ES-I3 (cell line): ENCODE results near the gene UBE3D.
"Not testable (repeated sequence)": the region's sequence is repeated elsewhere in the genome, so short reads cannot be mapped to it uniquely, and the experiment has no call there.

Experiments used
- H3K36me3 ChIP-seq: 2 replicates; pipeline ENCODE4 v1.6.1; 2013; ENCODE audit warnings: mild to moderate bottlenecking, low read length, control low read depth, moderate library complexity; ENCODE audit not compliant: insufficient read depth
- H3K4me1 ChIP-seq: 2 replicates; pipeline ENCODE4 v1.6.1; 2013; ENCODE audit warnings: mild to moderate bottlenecking, control low read depth, low read length; ENCODE audit not compliant: insufficient read depth
- H3K9ac ChIP-seq: 2 replicates; pipeline ENCODE4 v1.6.1; 2013; ENCODE audit warnings: low read depth, mild to moderate bottlenecking, low read length, moderate library complexity
- H3K9me3 ChIP-seq: 2 replicates; pipeline ENCODE4 v1.6.1; 2013; ENCODE audit warnings: mild to moderate bottlenecking, low read length, moderate library complexity; ENCODE audit not compliant: control insufficient read depth, insufficient read depth

UBE3D gene

DNA sequence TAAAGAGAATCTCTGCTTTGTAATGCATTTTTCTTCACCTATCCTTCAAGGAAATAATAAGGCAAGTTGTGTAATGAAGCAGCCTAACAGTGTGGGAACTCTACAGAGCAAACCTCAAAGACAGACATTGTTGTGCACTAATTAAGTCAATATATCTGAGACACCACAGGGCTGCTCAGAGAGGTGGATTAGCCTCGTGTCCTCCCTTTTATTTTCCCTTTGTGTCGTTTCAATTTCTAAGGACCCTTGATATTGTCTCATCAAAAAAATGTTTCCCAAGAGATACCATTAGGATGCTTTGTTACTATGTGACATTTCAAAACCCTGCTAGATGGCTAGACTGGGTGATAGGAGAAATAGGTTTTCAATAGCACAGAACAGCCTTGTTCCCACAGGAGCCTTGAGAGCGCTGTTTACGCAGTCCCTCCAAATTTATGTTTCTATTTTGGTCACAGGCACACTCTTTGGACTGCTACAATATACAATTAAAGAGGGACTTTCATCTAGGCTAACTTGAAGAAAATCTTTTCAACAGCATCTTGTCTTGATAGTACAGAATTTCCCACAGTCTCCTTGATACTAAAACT is 23.1 kb downstream of the UBE3D start:
- Histone ChIP-seq H3K9ac (no peak overlapping the region), H3K9me3 (no peaks in the 10 kb centered on the region), H3K36me3 (no peaks in the 10 kb centered on the region), H3K4me1 (peaks cover 6% of the 10 kb centered on the region)

DNA sequence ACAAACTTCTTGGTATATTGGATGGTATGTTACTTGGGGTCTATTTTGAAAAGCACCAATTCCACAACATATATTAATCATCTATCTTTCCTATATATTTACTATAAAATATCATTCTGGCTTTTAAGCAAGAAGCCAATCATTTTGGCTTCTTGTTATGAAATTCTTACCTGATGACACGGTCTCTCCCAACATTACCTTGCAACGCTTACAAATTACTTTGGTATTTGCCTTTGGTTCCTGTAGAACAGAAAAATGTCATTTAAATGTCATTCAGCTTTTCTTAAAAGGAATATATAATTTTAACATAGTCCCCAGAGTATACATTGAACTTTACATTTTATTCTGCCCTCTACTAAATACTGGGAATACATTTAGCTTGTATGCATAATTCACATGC is 27.4 kb downstream of the UBE3D start:
- Histone ChIP-seq H3K4me1 (no peaks in the 10 kb centered on the region), H3K9ac (no peak overlapping the region), H3K9me3 (peaks cover 4% of the 10 kb centered on the region; the same call in 1 of the 2 replicates), H3K36me3 (peaks cover 3% of the 10 kb centered on the region; the same call in 1 of the 2 replicates)

DNA sequence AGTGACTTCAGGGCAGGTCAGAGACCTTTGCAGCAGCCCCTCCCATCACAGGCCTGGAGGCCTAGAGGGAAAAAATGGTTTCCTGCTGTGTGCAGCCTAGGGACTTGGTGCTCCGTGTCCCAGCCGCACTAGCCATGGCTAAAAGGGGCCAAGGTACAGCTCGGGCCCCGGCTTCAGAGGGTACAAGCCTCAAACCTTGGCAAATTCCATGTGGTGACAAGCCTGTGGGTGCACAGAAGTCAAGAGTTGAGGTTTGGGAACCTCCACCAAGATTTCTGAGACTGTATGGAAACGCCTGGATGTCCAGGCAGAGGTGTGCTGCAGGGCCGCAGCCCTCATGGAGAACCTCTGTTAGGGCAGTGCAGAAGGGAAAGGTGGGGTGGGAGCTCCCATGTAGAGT is 34.0 kb downstream of the UBE3D start:
- H3K4me1 ChIP-seq, result no peaks in the 10 kb centered on the region
- H3K9me3 ChIP-seq, result peaks cover 12% of the 10 kb centered on the region; the same call in 1 of the 2 replicates
- H3K9ac ChIP-seq, result no peak overlapping the region
- H3K36me3 ChIP-seq, result peaks cover 3% of the 10 kb centered on the region

DNA sequence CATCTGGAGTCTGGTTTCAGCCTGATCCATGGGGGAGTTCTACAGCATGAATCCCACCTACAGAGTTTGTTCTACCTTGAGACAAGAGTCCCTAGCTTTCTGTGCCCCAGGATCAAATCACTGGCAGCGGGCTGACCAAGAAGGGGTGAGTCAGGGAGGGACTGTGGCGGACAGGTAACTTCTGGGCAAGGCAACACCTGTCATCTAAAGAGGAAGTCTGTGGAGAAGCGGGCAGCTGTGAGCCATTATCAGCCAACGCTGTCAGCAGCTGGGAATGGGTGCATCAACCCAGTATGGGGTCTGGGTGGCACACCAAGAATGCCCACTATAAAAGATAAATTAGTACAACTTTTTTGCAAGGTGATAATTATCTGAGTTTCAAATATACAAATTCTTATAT is 45.9 kb downstream of the UBE3D start:
- Histone ChIP-seq H3K9me3 (no peaks in the 10 kb centered on the region), H3K9ac (no peak overlapping the region), H3K4me1 (no peaks in the 10 kb centered on the region), H3K36me3 (no peaks in the 10 kb centered on the region)

DNA sequence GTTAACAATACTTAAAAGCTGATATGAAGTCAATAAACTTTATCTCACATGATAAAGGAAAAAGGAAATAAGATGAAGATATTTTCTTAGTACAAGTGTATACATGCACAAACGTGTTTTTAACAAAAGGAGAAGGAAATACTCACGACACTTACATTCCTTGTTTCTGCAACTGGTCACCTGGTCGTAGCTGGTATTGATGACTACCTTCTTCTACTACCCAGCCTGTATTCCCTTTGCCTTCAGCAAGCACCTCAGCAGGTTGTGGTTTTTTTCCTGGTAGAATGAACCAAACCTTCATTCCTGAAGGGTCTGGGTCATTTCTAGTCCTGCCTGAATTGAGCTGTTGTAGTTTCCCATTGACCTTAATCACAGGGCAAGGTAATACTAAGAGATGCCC is 54.5 kb downstream of the UBE3D start:
- not testable (repeated sequence) for H3K36me3 ChIP-seq, H3K4me1 ChIP-seq, H3K9ac ChIP-seq, H3K9me3 ChIP-seq

DNA sequence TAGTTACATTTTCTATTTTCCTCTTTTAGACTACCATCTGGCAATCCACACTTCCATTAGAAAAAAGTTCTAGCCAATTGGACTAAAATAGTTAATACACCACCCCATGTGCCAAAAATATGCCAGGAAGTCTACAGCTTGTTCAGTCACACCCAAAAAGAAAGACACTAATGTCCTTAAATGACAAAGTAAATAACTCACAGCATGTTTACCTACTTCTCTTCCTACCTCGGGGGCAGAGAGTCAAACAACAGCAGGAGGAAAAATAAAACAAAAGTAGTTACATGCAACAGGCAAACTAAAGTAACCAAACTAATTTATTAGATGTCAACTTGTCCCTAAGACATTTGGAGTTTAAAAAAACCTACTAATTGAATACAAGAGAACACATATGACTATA is 57.0 kb downstream of the UBE3D start:
- Histone ChIP-seq H3K4me1 (no peaks in the 10 kb centered on the region; the same call in 1 of the 2 replicates), H3K9me3 (no peaks in the 10 kb centered on the region), H3K36me3 (no peaks in the 10 kb centered on the region), H3K9ac (no peak overlapping the region)

DNA sequence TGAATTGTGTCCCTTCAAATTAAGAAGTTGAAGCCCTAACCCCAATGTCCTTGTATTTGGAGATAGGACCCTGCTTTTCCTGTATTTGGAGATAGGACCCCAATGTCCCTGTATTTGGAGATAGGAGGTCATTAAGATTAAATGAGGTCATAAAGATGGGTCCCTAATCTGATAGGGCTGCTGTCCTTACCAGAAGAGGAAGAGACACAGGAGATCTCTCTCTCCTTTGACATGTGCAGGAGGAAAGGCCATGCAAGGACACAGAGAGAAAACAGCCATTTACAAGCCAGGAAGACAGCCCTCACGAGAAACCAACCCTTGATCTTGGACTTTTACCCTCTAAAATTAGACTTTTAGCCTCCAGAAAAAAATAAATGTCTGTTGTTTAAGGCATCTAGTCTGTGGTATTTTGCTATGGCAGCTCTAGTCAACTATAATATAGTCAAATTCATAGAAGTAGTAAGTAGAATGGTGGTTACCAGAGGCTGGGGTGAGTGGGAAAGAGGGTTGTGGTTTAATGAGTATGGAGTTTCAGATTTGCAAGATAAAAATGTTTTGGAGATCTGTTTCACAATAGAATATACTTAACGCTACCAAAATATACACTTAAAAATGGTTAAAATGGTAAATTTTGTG is 59.3 kb downstream of the UBE3D start:
- Histone ChIP-seq H3K4me1 (no peaks in the 10 kb centered on the region; the same call in 1 of the 2 replicates), H3K9me3 (no peaks in the 10 kb centered on the region), H3K36me3 (no peaks in the 10 kb centered on the region), H3K9ac (no peak overlapping the region)

DNA sequence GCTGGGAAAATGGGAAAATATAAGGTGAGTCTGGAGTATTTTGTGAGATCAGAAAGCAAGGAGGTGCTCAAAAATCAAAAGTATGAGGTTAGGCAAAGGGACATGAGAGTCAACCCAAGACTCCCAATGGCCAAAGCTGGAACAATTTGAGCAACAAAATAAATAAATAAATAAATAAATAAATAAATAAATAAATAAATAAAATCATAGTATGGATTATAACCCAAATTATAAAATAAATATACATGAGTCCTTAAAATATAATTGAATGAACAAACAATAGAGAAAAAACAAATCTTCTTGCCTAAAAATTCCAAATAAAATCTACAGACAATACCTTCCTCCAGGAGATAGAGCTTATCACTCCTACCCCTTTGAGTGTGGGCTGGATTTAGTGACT is 69.5 kb downstream of the UBE3D start:
- H3K4me1 ChIP-seq, result no peaks in the 10 kb centered on the region
- no peaks in the 10 kb centered on the region for H3K9me3 ChIP-seq
- no peak overlapping the region for H3K9ac ChIP-seq
- no peaks in the 10 kb centered on the region; the same call in 1 of the 2 replicates for H3K36me3 ChIP-seq

DNA sequence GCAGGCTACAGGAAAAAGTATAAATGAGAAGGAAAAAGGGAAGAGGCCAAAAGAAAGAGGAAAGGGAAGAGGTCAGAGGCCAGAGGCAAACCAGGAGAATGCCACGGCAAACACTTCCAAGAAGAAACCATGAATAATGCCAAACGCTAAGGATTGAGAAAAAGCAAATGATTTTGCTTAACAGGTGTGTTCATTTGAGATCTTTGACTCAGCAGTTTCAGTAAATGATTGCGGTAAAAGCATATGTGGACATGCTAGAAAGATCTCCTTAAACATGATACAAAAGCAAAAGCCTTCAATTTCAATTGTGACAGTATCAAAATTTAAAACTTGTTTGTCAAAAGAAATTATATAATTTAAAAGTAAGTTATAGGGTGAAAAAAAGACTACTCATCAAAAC is 70.6 kb downstream of the UBE3D start:
- Histone ChIP-seq H3K36me3 (no peaks in the 10 kb centered on the region), H3K9ac (no peak overlapping the region), H3K9me3 (no peaks in the 10 kb centered on the region), H3K4me1 (no peaks in the 10 kb centered on the region)

DNA sequence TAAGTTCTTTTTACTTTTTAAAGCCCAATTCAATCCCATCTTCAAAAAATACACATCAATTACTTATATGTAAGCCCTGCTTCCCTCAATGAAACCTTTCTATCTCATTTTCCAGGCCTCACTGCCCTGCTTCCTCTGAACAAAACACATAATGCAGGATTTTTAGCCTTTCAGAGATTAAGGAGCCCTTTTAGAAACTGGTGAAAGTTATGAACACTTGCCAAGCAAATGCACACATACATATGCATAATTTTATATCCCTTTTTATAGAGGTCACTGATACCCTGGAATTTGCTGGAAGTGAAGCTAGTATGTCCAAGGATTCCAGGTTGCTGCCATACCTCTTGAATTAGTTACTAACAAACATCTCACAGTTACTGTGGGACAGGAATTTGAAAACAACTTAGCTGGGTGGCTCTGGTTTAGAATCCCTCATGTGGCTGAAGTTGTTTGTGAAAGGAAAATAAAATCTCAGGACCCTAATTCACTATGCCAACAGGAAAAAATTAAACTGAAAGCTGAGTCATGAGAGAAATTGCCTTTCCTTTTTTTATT is 75.8 kb downstream of the UBE3D start:
- Histone ChIP-seq H3K9me3 (no peaks in the 10 kb centered on the region), H3K36me3 (no peaks in the 10 kb centered on the region), H3K4me1 (no peaks in the 10 kb centered on the region), H3K9ac (no peak overlapping the region)

DNA sequence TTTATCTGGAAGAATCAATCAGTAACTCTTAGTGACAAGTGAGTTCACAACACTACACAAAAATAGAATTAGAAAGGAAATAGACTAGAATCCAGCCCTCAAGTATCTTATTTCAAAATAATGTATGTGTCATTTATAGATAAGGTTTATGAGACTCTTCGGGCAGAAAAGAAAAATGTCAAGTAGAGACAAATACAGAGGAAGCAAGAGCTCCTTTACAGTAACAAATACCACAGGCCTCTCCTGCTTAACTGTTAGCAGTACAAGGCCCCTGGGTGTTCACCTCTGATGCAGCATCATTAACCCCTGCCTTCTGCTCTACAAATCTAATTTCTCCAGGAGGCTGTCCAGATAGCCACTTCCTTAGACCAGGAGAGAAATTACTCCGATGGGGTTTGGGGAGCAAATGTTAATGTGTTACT is 76.7 kb downstream of the UBE3D start:
- Histone ChIP-seq H3K9me3 (no peaks in the 10 kb centered on the region), H3K36me3 (no peaks in the 10 kb centered on the region), H3K4me1 (no peaks in the 10 kb centered on the region), H3K9ac (no peak overlapping the region)

DNA sequence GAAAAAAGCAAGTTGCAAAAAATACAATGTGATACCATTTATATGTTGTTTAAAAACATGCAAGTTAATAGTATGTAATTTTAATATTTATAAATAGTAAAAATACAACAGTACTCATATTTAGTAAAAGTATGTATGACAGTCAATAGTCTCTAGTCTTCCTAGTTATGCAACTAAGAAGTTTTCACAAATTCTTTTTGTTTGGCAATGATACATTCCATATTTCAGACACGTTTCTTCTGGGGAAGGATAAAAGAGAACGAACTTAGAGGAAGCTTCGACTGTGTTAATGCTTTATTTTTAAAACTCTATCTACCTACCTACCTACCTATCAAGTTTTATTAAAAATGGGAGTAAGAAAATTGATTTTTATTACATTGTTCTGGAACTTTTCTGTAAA is 77.7 kb downstream of the UBE3D start:
- no peak overlapping the region for H3K9ac ChIP-seq
- no peaks in the 10 kb centered on the region for H3K36me3 ChIP-seq
- no peaks in the 10 kb centered on the region for H3K9me3 ChIP-seq
- H3K4me1 ChIP-seq, result no peaks in the 10 kb centered on the region

DNA sequence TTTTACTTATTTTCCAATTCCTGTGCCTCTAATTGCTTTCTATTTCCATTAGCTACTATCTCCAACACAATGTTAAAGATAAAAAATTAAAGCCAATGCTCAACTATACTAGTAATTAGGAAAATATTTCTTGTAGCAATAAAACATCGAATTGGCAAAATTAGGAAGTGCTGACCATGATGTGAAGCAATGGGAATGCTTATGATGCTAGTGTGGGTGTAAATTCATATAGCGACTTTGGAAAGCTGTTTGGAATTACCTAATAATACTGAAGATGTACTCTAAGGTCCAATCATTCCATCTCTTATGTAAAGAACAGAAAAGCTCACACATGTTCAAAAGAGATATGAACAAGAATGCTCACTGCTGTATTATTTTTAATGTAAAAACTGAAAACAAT is 78.2 kb downstream of the UBE3D start:
- Histone ChIP-seq H3K4me1 (no peaks in the 10 kb centered on the region), H3K9ac (no peak overlapping the region), H3K36me3 (no peaks in the 10 kb centered on the region), H3K9me3 (no peaks in the 10 kb centered on the region; the same call in 1 of the 2 replicates)

DNA sequence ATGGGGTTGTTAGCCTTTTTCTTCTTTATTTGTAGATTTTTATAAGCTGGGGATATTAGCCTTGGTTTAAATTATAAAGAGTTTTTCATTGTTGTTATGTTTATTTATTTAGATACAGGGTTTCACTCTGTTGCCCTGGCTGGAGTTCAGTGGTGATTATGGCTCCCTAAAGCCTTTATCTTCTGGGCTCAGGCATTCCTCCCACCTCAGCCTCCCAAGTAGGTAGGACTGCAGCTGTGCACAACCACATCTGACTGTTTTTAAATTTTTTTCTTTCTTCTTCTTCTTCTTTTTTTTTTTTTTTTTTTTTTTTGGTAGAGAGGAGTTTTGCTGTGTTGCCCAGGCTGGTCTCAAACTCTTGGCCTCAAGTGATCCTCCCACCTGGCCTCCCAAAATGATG is 80.9 kb downstream of the UBE3D start:
- Histone ChIP-seq H3K36me3 (no peaks in the 10 kb centered on the region), H3K9ac (no peak overlapping the region), H3K9me3 (no peaks in the 10 kb centered on the region; the same call in 1 of the 2 replicates), H3K4me1 (no peaks in the 10 kb centered on the region)

DNA sequence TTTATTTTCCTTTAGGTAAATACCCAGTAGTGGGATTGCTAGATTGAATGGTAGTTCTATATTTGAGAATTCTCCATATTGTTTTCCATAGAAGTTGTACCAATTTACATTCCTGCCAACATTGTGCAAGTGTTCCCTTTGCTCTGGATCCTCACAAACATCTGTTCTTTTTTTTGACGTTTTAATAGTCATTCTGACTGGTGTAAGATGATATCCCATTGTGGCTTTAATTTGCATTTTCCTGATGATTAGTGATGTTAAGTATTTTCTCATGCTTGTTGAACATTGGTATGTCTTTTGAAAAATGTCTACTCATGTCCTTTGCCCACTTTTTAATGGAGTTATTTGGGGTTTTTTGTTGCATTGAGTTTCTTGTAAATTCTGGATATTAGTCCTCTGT is 85.6 kb downstream of the UBE3D start:
- H3K9ac ChIP-seq, result no peak overlapping the region
- no peaks in the 10 kb centered on the region for H3K4me1 ChIP-seq
- no peaks in the 10 kb centered on the region; the same call in 1 of the 2 replicates for H3K9me3 ChIP-seq
- H3K36me3 ChIP-seq, result no peaks in the 10 kb centered on the region
